Measurements from ENCODE around the gene EXOG. TPM values are rescaled to one million over a fixed set of nuclear protein-coding genes. Genes with fewer than 3 reads are reported as not detected.

EXOG gene
- total and polyA plus RNA-seq, 2 donors (not counting 1 experiment from before 2014, with no cell fraction given), result 8.8 to 36.8 TPM

DNA sequence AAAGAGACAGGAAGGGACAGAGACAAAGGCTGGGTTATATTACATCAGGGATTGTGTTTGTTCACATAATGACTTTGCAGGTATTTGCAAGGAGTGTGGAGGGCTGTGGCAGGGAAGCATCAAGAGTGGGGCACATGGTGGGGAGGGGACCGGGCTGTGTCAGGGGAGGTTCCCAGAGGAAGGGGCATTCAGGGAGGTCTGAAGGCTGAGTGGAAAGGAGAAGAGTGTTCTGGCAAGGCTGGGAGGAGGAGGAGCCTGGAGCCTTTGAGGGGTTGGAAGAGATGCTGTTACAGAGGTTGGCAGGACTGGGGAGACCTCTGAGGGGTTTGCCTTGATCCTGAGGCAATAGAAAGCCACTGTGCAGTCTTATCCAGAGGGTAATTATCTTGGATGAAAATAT is 49.4 kb downstream of the EXOG start:
- intact Hi-C loops (cut with micrococcal nuclease), result no loop called here
- H3K27ac Mint-ChIP-seq, result no peak overlapping the region
- no peak overlapping the region for H3K4me3 Mint-ChIP-seq

GRCh38 chr3:38545983-38546382 is 49.8 kb downstream of the EXOG start:
- ATAC-seq (ENCODE audit: low read depth) (no peak), DNase-seq (no peak)
- no peak overlapping the region for H3K27ac ChIP-seq (ENCODE audit: low read length in 2 of 2)
- Mint-ChIP-seq H3K4me1 (no peaks in the 10 kb centered on the region), H3K9me3 (ENCODE audit: insufficient read depth) (peaks cover under 1% of the 10 kb centered on the region), H3K27me3 (no peaks in the 10 kb centered on the region), H3K27ac (no peak overlapping the region), H3K4me3 (no peak overlapping the region)
- no peak overlapping the region for H3K4me2 ChIP-seq (replicated peaks; ENCODE audit: low read depth, low read length, poor library complexity, severe bottlenecking)
- no peak for TF ChIP-seq CTCF (IDR thresholded peaks at IDR 0.05)
- no peak for TF ChIP-seq EZH2 (IDR thresholded peaks at IDR 0.05; ENCODE audit: borderline replicate concordance, insufficient read depth, low read depth, low read length, poor library complexity, severe bottlenecking)
- WGBS (ENCODE audit: insufficient coverage), result 89% methylated on average over 3 of the region's 4 CpGs
- H2AFZ ChIP-seq (ENCODE audit: insufficient read depth, low read depth, low read length, poor library complexity, severe bottlenecking), result no peak overlapping the region
- no peaks in the 10 kb centered on the region for H3K79me2 ChIP-seq (ENCODE audit: control insufficient read depth, insufficient read depth, low read length)
- CTCF ChIA-PET, result no interaction called here
- H3K27me3 ChIP-seq (replicated peaks in 1 of 4; ENCODE audit: control extremely low read depth in 1 of 4, control insufficient read depth in 3 of 4, insufficient read depth in 4 of 4, low read length in 3 of 4), result no peaks in the 10 kb centered on the region
- no peaks in the 10 kb centered on the region for H3K9me3 ChIP-seq (ENCODE audit: control extremely low read depth in 1 of 3, control insufficient read depth in 2 of 3, insufficient read depth in 1 of 3, low read length in 2 of 3)
- intact Hi-C loops (cut with micrococcal nuclease), result no loop called here
- H4K20me1 ChIP-seq (ENCODE audit: control insufficient read depth, insufficient read depth, low read length, poor library complexity, severe bottlenecking), result no peaks in the 10 kb centered on the region
- POLR2A ChIA-PET, result no interaction called here
- no peak overlapping the region for H3K4me3 ChIP-seq (ENCODE audit: control extremely low read depth in 1 of 5, extremely low read depth in 1 of 5, insufficient read depth in 1 of 5, low read depth in 2 of 5, low read length in 4 of 5)
- H3K9ac ChIP-seq (ENCODE audit: low read length), result no peak overlapping the region
- no peaks in the 10 kb centered on the region for H3K36me3 ChIP-seq (replicated peaks in 1 of 2; ENCODE audit: control extremely low read depth in 1 of 2, control insufficient read depth in 1 of 2, extremely low read depth in 1 of 2, insufficient read depth in 2 of 2, low read length in 1 of 2)
- H3K4me1 ChIP-seq (ENCODE audit: control insufficient read depth in 2 of 2, insufficient read depth in 2 of 2, low read length in 2 of 2), result no peaks in the 10 kb centered on the region

More for the DNA sequence above, 49.4 kb downstream of the EXOG start:
- no peaks in the 10 kb centered on the region for H3K27me3 ChIP-seq (replicated peaks in 1 of 4; ENCODE audit: control extremely low read depth in 1 of 4, control insufficient read depth in 3 of 4, insufficient read depth in 4 of 4, low read length in 3 of 4)
- H2AFZ ChIP-seq (ENCODE audit: insufficient read depth, low read depth, low read length, poor library complexity, severe bottlenecking), result no peak overlapping the region
- Mint-ChIP-seq H3K27me3 (no peaks in the 10 kb centered on the region), H3K4me1 (no peaks in the 10 kb centered on the region), H3K9me3 (ENCODE audit: insufficient read depth) (no peaks in the 10 kb centered on the region)
- ChIA-PET POLR2A (no interaction called here), CTCF (no interaction called here)
- H3K4me2 ChIP-seq (replicated peaks; ENCODE audit: low read depth, low read length, poor library complexity, severe bottlenecking), result no peak overlapping the region
- WGBS (ENCODE audit: insufficient coverage), result 94% methylated on average over 1 of the region's 1 CpG
- no peaks in the 10 kb centered on the region for H3K4me1 ChIP-seq (ENCODE audit: control insufficient read depth in 2 of 2, insufficient read depth in 2 of 2, low read length in 2 of 2)
- H3K4me3 ChIP-seq (ENCODE audit: control extremely low read depth in 1 of 5, extremely low read depth in 1 of 5, insufficient read depth in 1 of 5, low read depth in 2 of 5, low read length in 4 of 5), result no peak overlapping the region
- no peaks in the 10 kb centered on the region for H3K9me3 ChIP-seq (ENCODE audit: control extremely low read depth in 1 of 3, control insufficient read depth in 2 of 3, insufficient read depth in 1 of 3, low read length in 2 of 3)
- DNase-seq, result no peak
- no peaks in the 10 kb centered on the region for H3K36me3 ChIP-seq (replicated peaks in 1 of 2; ENCODE audit: control extremely low read depth in 1 of 2, control insufficient read depth in 1 of 2, extremely low read depth in 1 of 2, insufficient read depth in 2 of 2, low read length in 1 of 2)
- no peaks in the 10 kb centered on the region for H4K20me1 ChIP-seq (ENCODE audit: control insufficient read depth, insufficient read depth, low read length, poor library complexity, severe bottlenecking)
- no peaks in the 10 kb centered on the region for H3K79me2 ChIP-seq (ENCODE audit: control insufficient read depth, insufficient read depth, low read length)
- H3K27ac ChIP-seq (ENCODE audit: low read length in 2 of 2), result no peak overlapping the region
- TF ChIP-seq CTCF (IDR thresholded peaks at IDR 0.05) (no peak), EZH2 (IDR thresholded peaks at IDR 0.05; ENCODE audit: borderline replicate concordance, insufficient read depth, low read depth, low read length, poor library complexity, severe bottlenecking) (no peak)
- ATAC-seq (ENCODE audit: low read depth), result no peak
- no peak overlapping the region for H3K9ac ChIP-seq (ENCODE audit: low read length)

All from B cell (primary cell).